GM21619 (cell line): ENCODE measurements around the gene CASP8.
"Not testable (repeated sequence)": the region's sequence is repeated elsewhere in the genome, so short reads cannot be mapped to it uniquely, and the experiment has no call there.

Source experiments
- ATAC-seq: cut with Tn5 transposase; IDR thresholded peaks from one replicate; pipeline ENCODE4 v1.9.1; 2021; ENCODE audit not compliant: unreplicated experiment

Gene CASP8

GRCh38 chr2:201260302-201260800 lies at the start of gene CASP8:
Gene CASP8, plus strand, starts transcription at chr2:201260536. Its CDS starts 5,951 bp downstream, at chr2:201266487.
- ATAC-seq = peak; percentile 19

DNA sequence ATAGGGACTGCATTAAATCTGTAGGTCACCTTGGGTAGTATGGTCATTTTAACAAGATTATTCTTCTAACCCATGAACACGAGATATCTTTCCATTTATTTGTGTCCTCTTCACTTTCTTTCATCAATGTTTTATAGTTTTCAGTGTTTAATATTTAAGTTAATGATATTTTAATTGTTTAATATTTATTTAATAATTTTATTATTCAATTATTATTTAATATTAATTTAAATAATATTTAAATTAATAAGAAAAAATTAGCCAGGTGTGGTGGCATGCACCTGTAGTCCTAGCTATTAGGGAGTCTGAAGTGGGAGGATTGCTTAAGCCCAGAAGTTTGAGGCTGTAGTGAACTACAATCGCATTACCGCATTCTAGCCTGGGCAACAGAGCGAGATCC lies 44.4 kb upstream of the CASP8 start:
- ATAC-seq = no peak

DNA sequence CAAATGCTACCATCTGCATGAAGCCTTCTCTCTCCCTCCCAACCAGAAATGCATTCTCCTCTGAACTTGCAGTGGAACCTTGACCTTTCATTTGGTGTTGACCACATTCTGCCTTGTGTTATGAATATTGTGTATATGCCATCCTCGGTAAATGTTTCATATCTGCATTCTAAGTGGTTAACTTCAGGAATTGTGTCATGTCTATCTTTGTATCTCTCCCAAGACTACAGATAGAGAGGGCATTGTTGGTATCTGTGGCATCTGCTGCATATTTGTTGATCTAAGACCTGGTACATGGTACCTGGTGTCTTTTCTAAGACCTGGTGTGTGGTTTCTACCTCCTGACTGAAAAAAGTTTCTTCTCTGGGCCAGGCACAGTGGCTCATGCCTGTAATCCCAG lies 43.4 kb upstream of the CASP8 start:
- ATAC-seq = no peak

GRCh38 chr2:201218780-201219179 lies 41.6 kb upstream of the CASP8 start:
- ATAC-seq = no peak

- ATAC-seq = no peak
Measured at GRCh38 chr2:201219328-201220096, 40.8 kb upstream of the CASP8 start.

DNA sequence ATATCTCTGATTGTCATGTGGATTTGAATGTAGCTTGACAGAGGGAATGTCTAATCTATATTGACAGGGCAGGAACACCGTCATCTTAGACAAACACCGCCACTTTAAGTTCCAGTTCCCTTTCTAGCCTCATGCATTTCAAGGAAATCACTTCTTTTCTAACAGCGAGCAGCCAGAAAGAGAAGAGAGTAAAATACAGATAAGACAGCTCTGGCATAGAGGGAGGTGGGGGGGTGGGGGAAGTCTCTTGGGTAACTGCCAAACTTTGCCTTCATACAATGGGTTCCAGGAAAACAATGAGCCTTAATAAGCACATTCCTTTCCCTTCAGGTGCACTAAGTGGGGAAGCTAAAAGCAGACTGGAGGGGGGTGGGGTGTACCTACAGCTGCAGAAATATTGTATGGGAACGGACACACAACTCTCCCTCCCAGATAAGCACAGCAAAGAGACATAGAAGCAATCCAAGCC lies 40.2 kb upstream of the CASP8 start:
- ATAC-seq = no peak

- peak; percentile 94 for ATAC-seq
Measured at GRCh38 chr2:201223089-201224073, 37.0 kb upstream of the CASP8 start.

DNA sequence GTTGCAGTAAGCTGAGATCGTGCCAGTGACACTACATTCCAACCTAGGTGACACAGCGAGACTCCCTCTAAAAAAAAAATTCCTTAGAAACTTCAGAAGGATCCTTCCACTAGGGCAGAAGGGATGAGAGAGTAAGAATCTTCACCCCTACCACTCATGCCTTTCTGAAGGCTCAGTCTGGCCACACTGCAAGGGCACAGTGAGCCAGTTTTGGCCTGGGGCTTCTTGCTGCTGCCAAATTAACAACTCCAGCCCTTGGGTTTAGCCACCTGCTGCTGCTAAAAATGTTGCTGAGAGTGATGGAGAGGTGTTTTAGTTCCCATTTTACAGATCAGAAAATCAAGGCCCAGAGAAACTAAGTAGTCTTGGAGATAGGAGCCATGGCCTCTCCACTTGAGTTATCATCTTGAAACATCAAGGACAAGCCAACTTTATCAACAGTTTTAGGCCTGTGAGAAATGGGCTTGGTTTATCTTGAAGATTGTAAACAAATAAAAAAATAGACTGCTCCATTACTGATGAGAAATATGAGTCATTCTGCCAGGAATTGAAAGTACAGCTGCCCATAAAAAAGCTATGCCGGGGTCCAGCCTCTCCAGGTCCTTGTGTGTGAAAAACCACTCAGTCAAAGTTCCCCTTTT lies 31.9 kb upstream of the CASP8 start:
- ATAC-seq = no peak

DNA sequence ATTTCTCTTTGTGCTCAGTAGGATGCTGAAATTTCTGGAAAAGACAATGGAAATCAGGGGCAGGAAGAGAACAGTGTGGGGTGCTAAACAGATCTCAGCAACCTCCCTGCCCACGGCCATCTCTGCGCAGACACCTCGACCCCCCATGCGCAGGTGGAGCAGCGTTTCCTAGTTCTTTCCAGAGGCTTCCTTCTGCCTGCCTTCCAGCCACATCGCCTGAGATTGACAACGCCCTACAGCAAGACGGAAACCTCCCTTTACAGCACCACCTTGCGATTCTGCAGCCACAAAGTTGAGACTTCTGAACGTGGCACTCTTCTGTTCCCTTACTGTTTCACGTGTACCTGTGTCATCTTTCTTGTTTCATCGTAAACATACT lies 31.4 kb upstream of the CASP8 start:
- no peak for ATAC-seq

DNA sequence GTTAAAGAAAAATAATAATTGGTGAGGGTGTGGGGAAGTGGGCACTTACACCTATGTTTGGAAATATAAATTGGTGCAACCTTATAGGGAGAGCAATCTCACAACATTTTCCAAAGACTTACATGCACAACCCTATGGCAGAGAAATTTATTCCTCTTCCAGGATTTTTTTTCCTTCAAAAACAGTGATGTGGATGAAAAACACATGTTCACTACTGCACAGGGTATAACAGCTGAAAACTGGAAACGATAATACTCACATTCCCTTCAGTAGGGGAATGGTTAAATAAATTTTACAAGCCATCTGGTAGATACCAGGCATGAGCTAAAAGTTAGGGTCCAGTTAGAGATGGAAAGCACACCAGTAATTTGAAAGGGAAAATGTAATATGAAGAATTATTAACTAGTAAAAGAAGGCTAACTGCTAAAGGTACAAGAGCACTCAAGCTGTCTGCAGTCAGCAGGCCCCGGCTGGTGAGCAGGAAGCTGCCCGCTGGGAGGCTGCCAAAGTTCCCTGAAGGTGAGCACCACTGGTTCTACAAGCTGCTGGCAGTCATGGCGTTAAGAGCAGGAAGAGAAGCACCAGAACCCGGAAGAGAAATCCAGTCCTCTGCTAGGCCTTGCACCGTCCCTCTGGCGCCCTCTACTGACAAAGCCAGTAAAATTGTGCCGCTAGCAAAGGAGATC lies 28.4 kb upstream of the CASP8 start:
- peak; percentile 43 for ATAC-seq

DNA sequence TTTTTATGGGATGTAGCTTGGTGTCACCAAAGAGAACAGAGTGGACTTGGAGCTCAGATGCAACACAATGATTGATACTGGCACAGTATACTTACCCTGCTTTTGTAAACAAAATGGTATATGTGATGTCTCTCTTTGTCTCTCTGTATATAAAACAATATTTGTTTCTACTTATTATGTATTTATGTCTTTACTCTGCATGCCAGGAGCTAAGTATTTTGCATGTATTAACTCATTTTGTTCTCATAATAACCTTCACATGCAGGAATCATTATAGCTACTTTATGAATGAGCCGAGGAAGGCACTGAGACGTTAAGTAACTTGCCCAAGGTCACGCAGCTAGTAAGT lies 27.9 kb upstream of the CASP8 start:
- ATAC-seq = no peak

DNA sequence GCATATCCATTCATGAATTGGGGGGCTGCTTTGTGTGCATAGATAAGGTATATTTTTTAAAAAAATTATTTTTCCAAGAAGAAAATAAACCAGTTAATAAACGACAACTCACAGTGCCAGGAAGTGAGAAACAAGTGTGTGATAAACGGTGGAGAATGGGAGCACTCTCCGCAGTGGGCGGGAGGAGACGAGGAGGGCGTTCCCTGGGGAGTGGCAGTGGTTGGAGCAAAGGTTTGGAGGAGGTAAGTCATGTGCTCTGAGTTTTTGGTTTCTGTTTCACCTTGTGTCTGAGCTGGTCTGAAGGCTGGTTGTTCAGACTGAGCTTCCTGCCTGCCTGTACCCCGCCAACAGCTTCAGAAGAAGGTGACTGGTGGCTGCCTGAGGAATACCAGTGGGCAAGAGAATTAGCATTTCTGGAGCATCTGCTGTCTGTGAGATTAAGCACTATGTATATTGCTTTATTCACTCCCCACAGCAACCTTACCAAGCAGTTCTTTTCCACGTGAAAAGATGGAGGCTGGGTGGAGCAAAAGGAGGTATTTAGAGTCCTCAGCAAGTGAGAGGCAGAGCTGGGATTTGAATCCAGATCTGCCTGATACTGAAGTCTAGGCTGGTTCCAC lies 27.0 kb upstream of the CASP8 start:
- ATAC-seq = peak; percentile 89

GRCh38 chr2:201233812-201234662 lies 26.3 kb upstream of the CASP8 start:
- peak; percentile 14 for ATAC-seq

DNA sequence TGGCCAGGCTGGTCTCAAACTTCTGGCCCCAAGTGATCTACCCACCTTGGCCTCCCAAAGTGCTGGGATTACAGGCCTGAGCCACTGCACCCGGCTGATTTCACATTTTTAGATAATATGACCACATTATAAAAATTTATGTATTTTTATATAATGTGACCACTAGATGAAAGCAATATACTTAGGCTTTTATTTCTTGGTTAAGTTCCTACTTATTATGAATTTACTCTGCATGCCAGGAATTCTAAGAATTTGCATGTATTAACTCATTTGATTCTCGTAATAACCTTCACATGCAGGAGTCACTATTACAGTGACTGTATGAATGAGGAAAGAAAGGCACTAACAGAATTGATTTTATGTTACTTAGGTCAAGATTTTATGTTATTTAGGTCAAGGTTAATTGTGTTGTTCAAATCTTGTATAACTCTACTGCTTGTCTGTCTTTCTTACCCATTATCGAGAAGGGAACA lies 25.6 kb upstream of the CASP8 start:
- ATAC-seq = no peak

DNA sequence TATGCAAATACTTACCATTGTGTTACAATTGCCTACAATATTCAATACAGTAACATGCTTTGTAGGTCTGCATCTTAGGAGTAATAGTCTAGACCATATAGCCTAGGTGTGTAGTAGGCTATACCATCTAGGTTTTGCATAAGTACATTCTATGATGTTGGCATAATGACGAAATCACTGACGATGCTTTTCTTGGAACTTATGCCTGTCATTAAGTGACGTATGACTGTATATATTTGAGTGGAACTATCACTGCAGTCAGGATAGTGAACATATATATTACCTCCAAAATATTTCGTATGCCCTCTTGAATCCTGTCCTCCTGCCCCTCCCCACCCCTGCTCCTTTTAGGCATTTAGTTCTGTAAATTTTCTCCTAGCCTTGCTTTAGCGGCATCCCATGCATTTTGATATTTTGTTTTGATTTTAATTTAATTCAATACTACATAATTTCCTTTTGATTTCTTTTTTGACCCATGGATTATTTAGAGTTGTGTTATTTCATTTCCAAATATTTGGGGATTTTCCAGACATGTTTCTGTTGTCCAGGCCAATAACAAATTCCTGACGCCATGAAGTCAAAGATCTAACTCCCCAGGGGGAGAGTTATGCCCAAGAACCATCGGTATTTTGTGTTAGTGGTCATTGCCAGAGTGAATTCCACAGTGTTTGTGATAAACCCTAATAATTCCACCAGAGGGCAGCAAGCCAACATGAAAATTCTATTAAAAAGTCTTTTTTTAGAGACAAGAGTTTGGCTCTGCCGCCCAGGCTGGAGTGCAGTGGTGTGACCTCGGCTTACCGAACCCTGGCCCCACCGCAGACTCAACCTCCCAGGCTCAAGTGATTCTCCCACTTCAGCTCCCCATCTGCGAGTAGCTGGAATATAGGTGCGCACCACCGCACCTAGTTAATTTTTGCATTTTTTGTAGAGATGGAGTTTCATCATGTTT lies 24.2 kb upstream of the CASP8 start:
- ATAC-seq = no peak

DNA sequence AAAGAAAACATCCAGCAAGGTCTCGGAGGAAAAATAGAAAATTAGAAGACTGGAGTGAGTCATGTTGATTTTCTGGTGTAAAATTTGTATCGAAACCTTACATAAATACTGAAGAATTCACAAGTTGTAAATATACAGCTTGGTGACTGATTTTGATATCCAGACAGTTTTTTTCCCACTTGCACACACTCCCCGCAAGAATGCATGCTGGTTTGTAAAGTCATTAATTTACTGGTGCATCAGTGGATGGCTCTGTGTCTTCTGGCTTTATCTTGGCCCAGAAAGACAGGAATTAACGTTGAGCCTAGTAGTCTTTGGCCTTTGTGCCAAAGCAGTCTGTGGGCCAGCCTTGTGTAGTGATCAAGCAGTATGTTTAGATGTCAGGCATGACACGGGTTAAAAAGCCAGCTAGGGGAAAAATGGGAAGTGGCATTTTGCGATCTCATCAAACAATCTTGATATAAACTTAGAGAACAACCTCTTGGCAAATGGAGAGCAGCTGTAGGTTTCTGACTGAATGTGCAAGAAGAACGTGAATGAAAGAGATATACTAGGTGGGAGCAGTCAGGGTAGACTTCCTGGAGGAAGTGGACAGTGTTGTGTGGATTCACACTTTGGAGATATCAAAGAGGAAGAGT lies 22.7 kb upstream of the CASP8 start:
- ATAC-seq = no peak

- not testable (repeated sequence) for ATAC-seq
Measured at GRCh38 chr2:201239167-201239935, 21.0 kb upstream of the CASP8 start.
